GDM1 (cell line): ENCODE results near the gene ATAD1.
"Not testable (repeated sequence)": the region's sequence is repeated elsewhere in the genome, so short reads cannot be mapped to it uniquely, and the experiment has no call there.

Experiments
- DNase-seq: peaks from one replicate; lab custom pipeline; 2025; lab: John Stamatoyannopoulos, UW

The ATAD1 gene

GRCh38 chr10:87817609-87818504 lies at the start of gene ATAD1:
Gene ATAD1 (minus strand): TSS chr10:87818226. CDS start chr10:87814599, 3,627 bp downstream.
- peak; percentile 87 for DNase-seq

- no peak for DNase-seq
Observed at GRCh38 chr10:87867453-87867852, 49.4 kb upstream of the ATAD1 start.

GRCh38 chr10:87866412-87866974 lies 48.5 kb upstream of the ATAD1 start:
- no peak for DNase-seq

- DNase-seq, result no peak
Observed at GRCh38 chr10:87865241-87865881, 47.3 kb upstream of the ATAD1 start.

- no peak for DNase-seq
Observed at GRCh38 chr10:87864496-87865059, 46.6 kb upstream of the ATAD1 start.

- DNase-seq, result not testable (repeated sequence)
Observed at GRCh38 chr10:87863951-87864495, 46.0 kb upstream of the ATAD1 start.

GRCh38 chr10:87863053-87863943 lies 45.3 kb upstream of the ATAD1 start, which contains the start of the genes KLLN and PTEN:
Gene KLLN (minus strand): TSS chr10:87863533. CDS start chr10:87862487, 1,046 bp downstream.
Gene PTEN (plus strand): TSS chr10:87863625. CDS start chr10:87864470, 845 bp downstream.
- peak; percentile 95 for DNase-seq

- DNase-seq, result no peak
Observed at GRCh38 chr10:87862679-87863052, 44.6 kb upstream of the ATAD1 start.

GRCh38 chr10:87861953-87862678 lies 44.1 kb upstream of the ATAD1 start:
- DNase-seq, result peak; percentile 98

- peak; percentile 41 for DNase-seq
Observed at GRCh38 chr10:87861566-87861952, 43.5 kb upstream of the ATAD1 start.

GRCh38 chr10:87860816-87861403 lies 42.9 kb upstream of the ATAD1 start:
- DNase-seq, result no peak

- peak; percentile 64 for DNase-seq
Observed at GRCh38 chr10:87860156-87860795, 42.2 kb upstream of the ATAD1 start.

GRCh38 chr10:87855665-87856064 lies 37.6 kb upstream of the ATAD1 start:
- DNase-seq, result not testable (repeated sequence)

GRCh38 chr10:87855247-87855646 lies 37.2 kb upstream of the ATAD1 start:
- DNase-seq, result not testable (repeated sequence)

- no peak for DNase-seq
Observed at GRCh38 chr10:87852089-87852488, 34.1 kb upstream of the ATAD1 start.

- DNase-seq, result peak; percentile 76
Observed at GRCh38 chr10:87850742-87851205, 32.7 kb upstream of the ATAD1 start.

GRCh38 chr10:87849001-87849400 lies 31.0 kb upstream of the ATAD1 start:
- DNase-seq, result no peak

GRCh38 chr10:87847550-87847949 lies 29.5 kb upstream of the ATAD1 start:
- no peak for DNase-seq

- DNase-seq, result not testable (repeated sequence)
Observed at GRCh38 chr10:87846711-87847110, 28.7 kb upstream of the ATAD1 start.
